ENCODE results near the gene KRT6C.

KRT6C gene

DNA sequence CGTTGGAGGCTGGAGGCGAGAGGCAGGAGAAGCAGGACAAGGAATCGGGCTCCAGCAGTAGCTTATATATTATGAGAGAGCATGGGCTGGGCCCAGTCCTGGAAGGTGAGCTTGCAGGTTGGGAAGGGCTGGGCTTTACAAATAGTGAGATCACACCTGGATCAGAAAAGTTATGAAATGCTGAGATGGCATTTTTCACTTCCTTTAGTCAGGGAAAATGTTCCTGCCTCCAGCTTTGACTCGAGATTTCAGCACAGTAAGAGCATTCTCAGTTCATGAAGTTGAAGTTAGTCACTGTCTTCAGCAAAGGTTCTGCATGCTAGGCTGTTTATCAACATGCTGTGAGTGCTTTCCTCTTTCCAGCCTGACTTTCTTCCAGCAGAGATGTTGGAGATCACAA is at the start of gene KRT6C:
Gene KRT6C (minus strand): TSS at position 38 of the 400 bp plus-strand sequence. CDS start 68 bp downstream, outside the sequence.
- peak; percentile 10 for DNase-seq (ENCODE audit: low read depth)
- TF ChIP-seq CTCF (conservative IDR thresholded peaks at IDR 0.05; ENCODE audit: low read depth, low read length), result no peak
- no peak within 1 kb of the TSS for H3K4me3 ChIP-seq (ENCODE audit: low read depth, low read length)

DNA sequence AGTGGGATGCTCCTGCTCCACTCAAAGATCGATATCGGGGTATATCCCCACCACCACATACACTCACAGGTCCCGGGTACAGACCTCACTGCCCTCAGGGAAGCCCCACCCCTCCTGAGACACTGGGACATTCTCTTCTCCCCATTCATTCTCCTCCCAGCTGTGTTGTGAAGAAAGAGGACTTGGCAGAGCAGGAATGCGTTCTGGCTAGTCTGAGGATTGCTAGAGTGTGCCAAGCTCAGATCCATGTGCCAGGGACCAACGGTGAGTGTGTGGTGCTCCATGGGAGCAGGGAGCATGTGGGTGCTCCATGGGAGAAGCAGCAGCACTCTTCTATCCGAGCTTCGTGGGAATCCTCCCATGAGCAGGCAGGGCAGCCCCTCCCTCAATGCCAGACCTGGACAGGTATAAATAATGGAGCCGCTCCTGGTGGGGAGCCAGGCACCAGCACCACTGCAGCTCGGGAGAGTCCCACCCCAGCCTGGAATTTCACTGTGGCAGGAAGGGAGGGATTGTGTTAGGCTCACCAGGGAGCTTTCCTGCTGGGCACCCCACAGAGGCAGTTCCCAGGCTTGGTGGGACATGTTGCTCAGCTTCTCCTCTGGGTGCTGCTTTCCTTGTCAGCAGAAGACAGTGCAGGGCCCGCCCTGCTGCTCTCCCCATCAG is 48.9 kb upstream of the KRT6C start:
- no peak for TF ChIP-seq CTCF (conservative IDR thresholded peaks at IDR 0.05; ENCODE audit: low read depth, low read length)
- H3K4me3 ChIP-seq (ENCODE audit: low read depth, low read length), result no peak overlapping the region
- DNase-seq (ENCODE audit: low read depth), result peak; percentile 10

DNA sequence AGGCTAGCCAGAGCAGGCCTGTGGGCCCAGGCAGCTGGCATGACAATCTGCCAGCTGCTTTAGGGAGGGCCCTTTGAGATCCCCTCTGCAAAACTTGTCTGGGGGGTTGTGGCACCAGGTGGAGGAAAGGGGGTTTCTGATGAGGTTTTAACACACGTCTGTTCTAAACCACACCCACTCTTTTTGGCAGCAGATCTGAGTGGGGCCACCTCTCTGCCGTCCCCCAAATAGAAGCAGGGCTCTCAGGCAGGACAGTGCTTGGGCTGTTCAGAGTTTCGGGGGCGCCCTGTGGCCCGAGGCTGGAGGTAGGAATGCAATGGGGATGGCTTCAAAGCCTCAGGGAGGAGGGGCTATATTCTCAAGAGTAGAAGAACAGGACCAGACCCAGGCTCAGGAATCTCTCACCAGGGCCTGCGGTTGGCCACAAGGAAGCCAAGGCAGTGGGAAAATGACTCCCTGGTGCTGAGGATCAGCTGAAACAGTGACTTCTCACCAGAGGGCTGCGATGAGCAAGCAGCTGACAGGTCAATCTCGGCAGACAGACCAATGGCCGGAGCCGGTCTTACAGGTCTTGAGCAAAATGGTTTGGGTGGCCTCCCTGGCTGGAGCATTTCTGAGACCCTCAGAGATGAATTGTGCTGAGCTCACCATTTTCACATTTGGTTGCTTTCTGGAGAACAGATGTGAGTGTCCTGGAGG is 48.1 kb upstream of the KRT6C start:
- no peak overlapping the region for H3K4me3 ChIP-seq (ENCODE audit: low read depth, low read length)
- peak; percentile 65 for DNase-seq (ENCODE audit: low read depth)
- TF ChIP-seq CTCF (conservative IDR thresholded peaks at IDR 0.05; ENCODE audit: low read depth, low read length), result no peak

GRCh38 chr12:52521175-52521567 is 47.6 kb upstream of the KRT6C start:
- no peak for TF ChIP-seq CTCF (conservative IDR thresholded peaks at IDR 0.05; ENCODE audit: low read depth, low read length)
- DNase-seq (ENCODE audit: low read depth), result peak; percentile 25
- H3K4me3 ChIP-seq (ENCODE audit: low read depth, low read length), result no peak overlapping the region

GRCh38 chr12:52519826-52520662 is 46.4 kb upstream of the KRT6C start, which contains the start of gene KRT5:
KRT5 (minus strand) TSS chr12:52520394; CDS start chr12:52520296, 98 bp downstream.
- H3K4me3 ChIP-seq (ENCODE audit: low read depth, low read length), result no peak within 1 kb of the TSS
- no peak for DNase-seq (ENCODE audit: low read depth)
- no peak for TF ChIP-seq CTCF (conservative IDR thresholded peaks at IDR 0.05; ENCODE audit: low read depth, low read length)

GRCh38 chr12:52519387-52519703 is 45.7 kb upstream of the KRT6C start:
- no peak for TF ChIP-seq CTCF (conservative IDR thresholded peaks at IDR 0.05; ENCODE audit: low read depth, low read length)
- DNase-seq (ENCODE audit: low read depth), result no peak
- no peak overlapping the region for H3K4me3 ChIP-seq (ENCODE audit: low read depth, low read length)
